Stimulated activated CD8-positive, alpha-beta memory T cell treated with anti-CD3 and anti-CD28 coated beads, Interleukin-7, amount 100 ng/mL, for 48 hours (primary cell): ENCODE results near the gene HOXD12.

Experiments
- DNase-seq, 2 donors: peaks; one replicate each; pipeline ENCODE4 v3.0.0-alpha.2; 2020; ENCODE audit warnings: low read depth in 1 of 2; ENCODE audit errors: extremely low read depth in 1 of 2

HOXD12 gene

DNA sequence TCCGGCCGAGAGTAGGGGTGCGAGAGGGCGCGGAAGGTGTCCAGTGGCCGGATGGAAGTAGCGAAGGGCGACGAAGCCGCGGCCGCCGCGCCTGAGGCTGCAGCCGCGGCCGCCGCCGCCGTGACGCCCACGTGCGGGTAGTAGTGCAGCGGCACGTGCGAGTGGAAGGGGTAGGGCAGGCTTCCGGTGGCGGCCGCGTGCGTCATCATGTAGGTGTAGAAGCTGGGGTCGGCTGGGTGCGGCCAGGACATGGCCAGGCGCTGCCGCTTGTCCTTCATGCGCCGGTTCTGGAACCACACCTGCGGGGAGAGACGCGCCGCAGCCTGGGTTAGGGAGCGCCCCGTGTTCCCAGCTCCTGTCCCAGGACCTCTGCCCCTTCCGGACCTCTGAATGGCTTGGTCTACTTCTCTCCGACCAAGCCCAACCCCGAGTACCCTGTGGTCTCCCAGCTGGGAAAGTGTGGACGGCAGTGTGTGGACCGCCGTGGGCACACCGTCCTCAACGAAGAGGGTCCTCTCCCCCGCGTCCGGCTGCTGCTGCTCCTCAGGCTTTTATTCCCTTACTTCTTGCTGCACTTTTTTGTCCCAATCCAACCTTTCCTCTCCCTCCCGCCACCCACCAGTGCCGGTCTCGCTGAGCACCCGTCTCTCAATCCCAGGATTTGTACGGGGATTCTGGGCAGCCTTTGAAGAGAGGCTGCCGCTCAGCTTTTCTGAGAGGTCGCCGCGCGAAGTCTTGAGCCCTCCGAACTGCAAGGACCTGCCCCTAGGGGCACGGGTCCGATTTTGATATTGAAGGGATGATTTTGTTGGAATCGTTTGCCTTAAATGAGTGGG lies 18.8 kb upstream of the HOXD12 start:
- no peak for DNase-seq

DNA sequence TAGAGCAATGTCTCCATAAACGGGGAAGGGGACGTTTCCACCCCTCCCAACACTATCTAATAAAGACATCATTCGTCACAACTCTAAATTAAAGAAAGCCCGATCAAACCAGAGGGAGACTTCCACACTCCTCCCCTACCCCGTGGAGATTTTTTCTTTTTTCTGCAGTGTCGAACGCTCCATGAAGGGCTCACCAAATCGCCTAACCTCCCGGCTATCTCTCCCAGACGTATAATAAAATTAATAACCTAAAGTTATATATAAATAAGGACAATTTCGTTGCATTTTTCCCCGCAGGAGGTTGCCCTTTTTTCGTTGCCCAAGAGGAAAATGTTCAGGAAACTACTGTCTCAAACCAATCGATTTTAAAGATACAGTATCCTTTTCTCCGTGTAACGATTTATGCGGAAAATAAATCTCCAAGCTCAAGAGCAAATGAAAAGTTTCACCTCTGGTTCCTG lies 18.2 kb upstream of the HOXD12 start:
- DNase-seq, result no peak

DNA sequence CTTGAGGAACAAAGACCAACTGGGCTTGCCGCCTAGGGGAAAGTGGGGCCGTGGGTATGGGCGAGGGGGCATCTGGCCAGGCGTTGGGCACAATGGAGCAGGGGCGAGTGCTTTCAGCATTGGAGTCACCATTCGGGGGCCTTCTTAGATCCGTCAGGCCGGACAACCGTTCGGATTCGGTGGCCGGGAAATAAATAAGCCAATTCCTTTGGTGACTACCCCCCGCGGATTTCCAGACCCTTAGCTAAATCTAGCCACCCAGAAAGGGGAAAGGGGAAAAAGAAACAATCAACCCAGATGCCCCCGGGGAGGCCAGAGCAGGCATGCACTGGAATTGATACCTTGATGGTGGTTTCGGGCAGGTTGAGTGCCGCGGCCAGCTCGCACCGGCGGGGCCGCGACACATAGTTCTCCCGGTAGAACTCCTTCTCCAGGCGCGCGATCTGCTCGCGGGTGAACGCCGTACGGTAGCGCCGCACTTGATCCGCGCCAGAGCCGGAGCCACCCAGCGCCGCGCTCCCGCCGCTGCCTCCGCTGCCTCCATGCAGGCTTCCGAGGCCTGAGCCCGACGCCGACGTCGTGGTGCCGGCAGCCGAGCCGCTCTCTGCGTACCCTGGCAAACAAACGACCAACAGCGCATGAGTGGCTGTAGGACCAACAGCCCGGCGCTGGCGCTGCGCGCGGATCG lies 17.6 kb upstream of the HOXD12 start:
- no peak for DNase-seq

DNA sequence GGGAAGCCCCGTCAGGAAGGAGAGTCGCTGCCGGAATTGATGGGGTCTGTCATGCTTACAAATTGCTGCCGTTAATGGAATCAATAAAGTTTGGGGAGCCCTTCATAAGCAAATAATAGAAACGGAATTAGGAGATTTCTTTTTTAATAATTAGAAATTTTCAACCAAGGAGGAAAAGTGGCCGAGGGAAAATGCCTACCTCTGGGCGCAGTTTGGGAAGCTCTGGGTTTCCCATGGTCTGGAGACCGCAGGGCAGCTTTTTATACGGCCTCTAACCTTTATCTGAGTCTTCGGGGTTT lies 17.1 kb upstream of the HOXD12 start:
- DNase-seq, result no peak

DNA sequence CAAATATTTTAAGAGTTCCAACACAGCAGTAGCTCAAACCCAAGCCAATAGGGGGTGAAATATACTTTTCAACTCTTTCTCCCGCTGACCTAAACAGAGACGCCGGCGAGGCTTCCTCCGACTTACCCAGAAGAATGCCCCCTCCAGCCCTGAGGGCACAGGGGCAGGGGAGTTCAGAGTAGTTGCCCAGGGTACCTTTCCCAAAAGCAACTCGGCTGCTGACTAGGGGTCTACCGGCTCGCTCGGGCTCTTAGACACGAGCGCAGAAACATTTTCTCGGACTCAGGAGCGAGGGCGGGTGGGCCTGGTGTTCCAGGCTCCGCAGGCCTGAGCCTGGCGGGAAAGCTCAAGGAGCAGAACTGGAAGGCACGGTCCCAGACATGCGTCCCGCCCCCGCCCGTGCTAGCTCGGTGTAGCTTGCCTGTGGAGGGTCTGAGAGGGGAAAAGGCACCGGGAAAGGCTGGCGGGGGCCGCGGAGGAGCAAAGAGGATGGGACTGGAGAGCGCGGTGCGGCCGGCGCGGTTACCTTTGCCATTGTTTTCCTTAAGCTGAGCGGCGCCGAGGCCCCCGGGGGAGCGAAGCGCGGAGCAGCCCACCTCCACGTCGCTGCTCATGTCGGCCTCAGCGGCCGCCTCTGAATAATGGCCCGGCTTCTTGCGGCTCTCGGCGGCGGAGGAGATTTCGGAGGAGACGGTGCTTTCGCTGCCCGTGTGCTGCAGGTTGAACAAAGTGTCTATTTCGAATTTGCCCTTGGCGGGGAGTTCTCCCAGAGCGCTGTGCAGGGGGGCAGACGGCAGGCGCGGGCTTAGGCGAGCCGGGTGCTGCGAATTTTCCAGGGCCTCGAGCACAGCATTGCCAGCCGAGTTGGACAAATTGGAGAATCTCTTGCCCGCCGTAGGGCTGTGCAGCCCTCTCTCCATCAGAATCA lies 16.5 kb upstream of the HOXD12 start:
- no peak for DNase-seq

DNA sequence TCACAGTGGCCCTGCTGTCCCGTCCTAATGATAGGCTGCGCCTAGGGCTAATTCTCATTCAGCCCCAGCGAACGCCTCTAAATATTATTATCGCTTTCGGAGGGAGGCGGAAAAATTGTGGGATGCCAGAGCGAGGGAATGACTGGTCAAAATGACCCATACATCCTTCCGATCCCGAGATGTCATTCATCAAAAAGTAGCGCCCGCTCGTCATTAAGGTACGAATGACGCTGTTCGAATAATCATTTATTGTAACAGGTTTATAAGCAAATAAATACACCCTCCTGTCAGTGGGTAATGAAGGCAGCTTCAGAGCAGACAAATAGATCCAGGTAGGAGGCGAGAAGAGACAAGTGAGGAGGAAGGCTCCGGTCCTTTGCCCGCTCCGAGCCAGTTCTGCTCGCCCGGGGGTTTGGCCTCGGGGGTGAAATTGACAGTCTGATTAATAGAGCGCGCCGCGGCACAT lies 15.8 kb upstream of the HOXD12 start, which contains the start of gene EVX2:
Gene EVX2, minus strand, starts transcription at position 167 of the 466 bp plus-strand sequence. CDS start 186 bp downstream, outside the sequence.
- no peak for DNase-seq

DNA sequence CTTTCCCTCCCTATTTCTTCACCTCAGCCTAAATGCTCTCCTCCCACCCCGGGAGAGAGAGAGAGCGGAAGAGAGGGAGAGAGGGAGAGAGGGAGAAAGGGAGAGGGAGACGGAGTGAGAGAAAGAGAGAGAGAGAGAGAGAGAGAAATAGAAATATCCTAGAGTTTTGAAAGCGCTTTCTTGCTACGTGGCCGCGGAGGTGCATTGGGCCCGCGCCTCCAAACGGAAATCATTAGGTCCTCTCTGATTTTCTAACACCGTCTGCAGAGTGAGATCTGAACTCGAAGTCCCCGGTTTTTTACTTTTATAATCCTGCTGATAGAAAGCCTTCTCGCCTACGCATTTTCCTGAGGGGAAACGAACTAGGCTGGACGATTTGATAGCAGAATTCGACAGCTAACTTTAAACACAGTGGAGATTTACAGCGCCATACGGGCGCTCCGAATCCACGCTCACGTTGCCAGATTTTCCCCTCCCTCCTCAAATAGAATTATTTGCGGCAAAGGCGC lies 14.9 kb upstream of the HOXD12 start:
- DNase-seq, result no peak

DNA sequence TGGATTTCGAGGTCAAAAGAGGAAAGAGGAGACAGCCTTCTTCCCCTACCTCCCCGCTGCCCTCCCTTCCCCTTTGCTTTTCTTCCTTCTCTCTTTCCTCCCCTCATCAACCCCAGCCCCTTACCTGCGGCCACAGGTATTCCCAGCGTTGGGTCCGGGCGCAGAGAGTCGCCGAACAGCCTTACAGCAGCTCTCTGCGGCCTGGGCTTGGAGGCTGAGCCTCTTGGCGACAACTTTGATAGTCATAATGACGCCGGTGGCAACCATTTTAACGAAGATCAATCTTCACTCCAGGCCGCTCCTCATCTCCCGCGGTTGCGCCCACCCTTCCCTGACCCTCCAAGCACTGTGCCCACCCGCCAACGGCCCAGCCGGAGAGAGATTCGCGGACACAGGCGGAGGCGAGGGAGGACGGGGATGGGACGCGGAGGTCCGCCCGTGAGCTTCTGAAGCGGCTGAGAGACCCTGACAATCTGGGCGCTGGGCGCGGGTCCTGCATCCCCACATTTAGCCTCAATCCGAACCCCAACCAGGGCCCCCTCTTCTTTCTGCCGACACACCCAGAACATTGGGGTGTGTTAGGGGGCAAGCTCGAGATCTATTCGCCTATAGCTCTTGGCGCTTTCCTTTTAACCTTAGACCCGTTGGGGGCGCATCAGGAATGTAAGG lies 14.3 kb upstream of the HOXD12 start:
- DNase-seq, result no peak

DNA sequence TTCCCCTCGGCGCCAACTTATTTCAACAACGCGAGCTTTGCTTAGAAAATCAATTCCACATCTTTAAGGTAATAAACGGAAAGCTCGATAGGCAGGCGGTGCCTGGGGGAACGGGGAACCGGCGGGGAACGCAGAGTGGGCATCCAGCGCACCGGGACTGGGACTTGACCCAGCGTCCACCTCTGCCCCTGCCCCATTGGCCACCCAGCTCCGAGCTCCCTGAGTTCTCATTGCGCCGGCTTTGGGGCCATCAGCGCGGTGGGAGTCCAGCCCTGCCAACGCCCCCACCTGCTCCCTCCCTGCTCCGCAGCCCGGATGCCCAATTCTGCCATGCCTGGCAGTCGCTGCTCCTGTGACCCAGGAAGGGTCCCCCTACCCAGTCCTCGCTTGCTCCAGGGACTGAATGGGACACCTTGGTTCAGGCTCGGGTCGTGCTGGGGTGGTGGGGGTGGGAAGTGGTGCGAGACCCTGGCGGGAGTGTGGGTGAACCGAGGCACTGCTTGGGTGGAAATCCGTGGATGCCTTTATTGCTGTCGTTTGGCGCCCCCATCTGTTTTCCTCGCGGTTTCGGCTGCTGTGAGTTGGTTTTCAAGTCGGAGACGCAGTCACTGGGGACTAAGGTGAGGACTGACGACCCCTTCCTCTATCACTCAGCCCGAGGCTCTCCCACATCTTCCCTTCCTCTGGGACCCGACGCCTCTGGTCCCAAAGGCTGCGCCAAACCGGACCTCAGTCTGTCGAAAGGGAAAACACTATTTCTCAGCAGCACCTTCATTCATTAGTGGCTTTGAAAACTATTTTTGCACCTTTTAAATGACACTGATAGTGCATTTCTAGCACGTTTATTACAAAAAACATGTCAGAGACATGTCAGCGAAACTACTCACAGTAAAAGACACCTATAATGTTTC lies 13.5 kb upstream of the HOXD12 start:
- DNase-seq, result no peak

DNA sequence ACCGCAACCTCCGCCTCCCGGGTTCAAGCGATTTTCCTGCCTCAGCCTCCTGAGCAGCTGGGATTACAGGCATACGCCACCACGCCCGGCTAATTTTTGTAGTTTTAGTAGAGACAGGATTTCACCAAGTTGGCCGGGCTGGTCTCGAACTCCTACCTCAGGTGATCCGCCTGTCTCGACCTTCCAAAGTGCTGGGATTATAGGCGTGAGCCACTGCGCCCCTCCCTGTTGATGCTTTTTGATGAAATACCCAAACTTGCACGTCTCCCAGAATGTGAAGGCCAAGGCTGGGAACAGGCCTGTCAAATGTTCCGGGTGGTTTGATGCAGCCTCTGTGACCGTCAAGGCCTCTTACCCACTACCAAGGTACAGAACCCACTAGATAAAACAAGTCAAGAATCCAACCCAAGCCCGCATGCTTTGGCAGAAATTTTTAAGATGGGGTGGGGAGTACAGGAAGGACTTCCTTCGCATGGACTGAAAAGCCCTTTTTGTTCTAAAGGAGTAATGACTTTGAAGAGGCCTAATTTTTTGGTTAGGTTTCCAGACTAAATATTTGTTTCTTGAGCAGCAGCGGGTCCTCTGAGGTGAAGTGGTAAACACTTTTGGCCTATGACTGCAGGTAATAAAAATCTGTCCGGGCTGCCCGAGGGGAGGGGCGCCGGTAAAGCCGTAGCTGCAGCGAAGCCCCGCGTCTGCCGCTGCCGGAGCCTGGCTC lies 12.1 kb upstream of the HOXD12 start:
- no peak for DNase-seq

DNA sequence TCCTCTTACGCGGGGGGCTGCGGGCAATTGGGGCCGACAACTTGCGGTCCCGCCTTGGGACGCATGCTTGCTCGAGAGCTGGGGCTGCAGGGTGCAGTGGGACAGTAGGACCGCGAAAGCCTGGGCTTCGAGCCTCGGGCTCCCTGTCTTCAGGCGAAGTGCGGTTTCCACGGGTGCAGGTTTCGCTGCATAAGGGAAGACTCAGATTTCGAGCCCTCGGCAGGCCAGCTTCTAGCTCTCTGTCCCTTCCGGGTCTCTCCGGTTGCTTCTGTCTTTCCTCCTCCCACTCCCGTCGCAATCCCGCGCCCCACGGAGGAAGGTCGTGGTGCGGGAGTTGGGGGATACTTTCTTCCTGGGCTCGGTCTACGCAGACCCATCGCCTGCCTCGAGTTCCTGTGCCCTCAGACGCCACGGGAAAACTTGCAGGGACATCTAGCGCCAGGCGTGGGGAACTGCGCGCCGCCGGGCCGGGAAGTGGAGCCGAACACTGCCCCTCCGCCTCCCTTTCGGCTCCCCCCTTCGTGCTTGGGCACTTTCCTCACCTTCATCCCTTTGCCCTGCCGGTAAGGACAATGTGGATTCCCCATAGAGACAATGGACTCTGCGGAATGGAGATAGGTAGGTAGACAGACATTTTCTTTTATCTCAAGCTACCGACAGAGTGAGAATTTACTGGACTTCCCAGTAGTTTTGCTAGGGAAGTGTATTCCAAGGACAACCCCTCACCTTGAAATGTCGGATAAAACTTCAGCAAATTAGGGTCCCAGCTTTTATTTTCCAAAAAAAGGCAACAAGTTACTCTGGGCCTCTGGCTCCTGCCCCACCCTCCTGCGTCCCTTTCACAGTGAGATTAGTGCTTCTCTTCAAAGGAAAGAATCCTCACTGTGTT lies 11.3 kb upstream of the HOXD12 start:
- no peak for DNase-seq

DNA sequence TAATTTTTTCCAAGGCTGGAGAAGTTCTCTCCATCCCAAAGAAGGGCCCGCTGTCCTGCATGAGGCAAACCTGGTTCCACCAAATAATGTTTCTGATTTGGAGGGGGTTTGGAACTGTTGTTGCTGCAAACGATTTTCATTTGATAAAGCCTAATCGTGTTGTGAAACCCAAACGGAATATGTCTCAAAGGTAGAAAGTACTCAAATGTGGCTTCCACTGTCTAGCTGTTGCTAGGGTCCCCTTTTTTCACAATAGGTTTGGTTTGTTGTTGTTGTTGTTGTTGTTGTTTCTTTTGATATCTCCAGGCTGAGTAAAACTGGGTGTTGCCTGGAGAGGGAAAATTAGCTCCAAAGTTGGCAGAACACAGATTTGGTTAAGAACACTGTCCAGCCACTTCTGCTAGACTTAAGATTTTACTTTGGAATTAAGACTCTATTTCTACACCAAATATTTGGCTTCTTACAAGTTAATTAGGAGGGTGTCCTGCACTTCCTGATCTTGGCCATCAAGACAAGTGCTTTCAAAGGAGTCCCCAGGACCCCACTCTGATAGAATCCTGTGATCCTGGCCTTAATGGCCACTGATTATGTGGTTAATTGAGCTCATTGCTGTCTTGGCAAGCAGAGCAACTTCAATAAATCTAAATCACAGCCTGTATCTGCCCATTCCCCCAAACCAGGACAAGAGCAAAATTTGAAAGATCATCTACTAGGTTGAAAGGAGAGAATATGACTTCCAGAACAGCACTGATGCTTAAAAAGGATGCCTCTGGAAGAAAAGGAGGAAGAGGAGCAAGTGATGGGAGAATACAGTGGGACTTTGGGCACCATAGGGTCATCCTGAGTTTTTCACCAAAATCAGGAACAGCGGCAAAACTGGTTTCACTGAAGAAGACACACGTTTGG lies 10.4 kb upstream of the HOXD12 start:
- DNase-seq, result no peak

DNA sequence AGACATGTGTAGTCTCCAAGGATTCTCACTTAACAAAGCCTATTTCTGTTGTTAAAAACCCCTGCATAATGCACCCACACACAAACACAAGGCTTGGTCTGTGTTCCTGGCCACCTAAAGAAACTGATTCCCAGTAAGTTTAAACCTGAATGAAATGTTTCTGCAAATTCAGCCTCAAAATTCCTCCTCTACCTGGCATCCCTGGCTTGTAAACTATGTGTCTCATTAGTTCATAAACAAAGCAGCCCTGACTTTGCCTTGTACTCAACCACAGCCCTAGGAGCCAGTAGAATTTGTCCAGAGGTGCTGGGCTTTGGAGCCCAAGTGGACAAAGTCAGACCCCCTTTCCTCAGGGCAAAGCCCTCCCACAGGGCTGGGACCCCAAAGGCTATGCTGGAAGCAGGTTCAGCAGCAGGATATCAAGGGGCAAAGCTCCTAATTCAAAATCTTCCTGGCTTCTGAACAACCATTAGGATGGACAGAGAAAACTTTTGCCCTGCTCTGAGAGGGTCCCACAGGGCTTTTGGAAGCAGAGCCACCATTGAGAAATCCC lies 9.7 kb upstream of the HOXD12 start:
- DNase-seq, result no peak

DNA sequence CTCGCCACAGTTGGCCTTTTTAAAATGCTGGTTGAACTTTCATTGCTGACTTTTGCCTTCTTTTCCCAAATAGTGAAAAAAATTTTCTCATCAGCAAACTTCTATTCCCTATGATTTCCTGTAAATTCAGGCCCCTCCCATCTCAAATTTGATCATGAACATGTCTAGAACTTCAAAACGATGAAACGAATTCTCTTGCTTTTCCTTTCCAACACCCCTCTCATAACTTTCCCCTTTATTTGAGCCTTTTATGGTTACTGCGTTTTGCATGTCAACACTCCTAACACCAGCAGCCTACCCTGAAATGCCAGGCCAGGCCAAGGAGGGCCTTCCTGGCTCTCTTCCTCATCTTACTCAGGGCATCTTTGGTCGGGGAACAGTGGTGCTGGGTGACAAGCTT lies 8.7 kb upstream of the HOXD12 start:
- no peak for DNase-seq

DNA sequence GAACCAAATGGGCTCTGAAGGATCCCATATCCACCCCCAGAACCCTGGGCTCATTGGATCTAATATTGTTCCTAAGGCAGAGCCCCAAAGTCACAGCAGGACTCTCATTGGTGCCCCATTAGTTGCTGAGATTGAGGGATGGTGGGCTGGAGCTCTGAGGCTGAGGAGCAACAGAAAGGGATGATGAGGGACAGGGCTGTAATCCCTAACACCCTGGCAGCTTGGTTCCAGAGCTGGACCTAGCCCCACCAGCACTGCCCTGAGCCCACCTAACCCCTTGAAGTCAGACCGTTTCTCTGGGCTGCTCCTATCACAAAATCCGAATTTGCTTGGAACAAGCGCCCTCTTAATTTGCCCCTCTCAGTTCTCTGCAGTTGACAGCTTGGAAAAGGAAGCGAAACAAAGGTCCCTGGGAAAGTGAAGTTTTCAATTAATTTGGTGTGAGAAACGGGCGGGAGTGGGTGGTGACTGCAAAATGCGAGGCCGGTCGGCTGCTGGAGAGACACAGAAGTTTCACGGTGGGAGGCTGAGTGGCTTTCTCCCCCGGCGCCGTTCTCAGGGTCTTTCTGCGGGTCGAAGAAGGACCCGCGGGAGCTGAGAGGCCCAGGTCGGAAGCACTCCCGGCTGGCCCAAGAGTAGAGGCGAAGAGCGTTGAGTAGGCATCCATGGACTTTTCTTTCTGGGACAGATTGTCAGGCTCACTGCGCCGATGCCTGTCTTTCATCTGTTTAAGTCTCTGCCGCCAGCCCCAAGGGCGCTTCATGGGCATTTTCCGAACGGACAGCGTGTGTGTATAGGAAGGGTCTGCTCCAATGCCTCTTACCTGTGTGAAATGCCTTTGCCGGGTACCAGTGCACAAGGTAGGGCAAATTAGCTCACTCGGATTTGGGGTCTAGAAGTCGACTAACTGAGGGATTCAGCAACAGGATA lies 8.0 kb upstream of the HOXD12 start:
- no peak for DNase-seq
